ENCODE results near the gene SPTBN1. TPM values are rescaled to one million over a fixed set of nuclear protein-coding genes. Genes with fewer than 3 reads are reported as not detected.

SPTBN1 gene
- total RNA-seq, 2 experiments from 2014 or later: 132 to 183 TPM

- BruUV-seq (replicated peaks): no TSS peak
- Histone ChIP-seq H3K9me2 (ENCODE audit: insufficient read depth, low read length) (no peaks in the 10 kb centered on the region), H3K9me3 (ENCODE audit: low read length) (no peaks in the 10 kb centered on the region), H3K79me2 (ENCODE audit: insufficient read depth, low read depth, low read length) (no peaks in the 10 kb centered on the region), H3K4me3 (ENCODE audit: low read depth, low read length, poor library complexity, severe bottlenecking) (no peak overlapping the region), H4K20me1 (ENCODE audit: insufficient read depth, low read length) (no peaks in the 10 kb centered on the region), H3K4me2 (ENCODE audit: low read length) (no peak overlapping the region), H2AFZ (ENCODE audit: low read length) (no peak overlapping the region), H3K4me1 (ENCODE audit: insufficient read depth, low read length, poor library complexity, severe bottlenecking) (peaks cover 39% of the 10 kb centered on the region), H3K36me3 (ENCODE audit: insufficient read depth, low read length) (peaks cover 9% of the 10 kb centered on the region; the same call in 1 of the 2 replicates), H3K27ac (ENCODE audit: low read depth, low read length, poor library complexity, severe bottlenecking) (no peak overlapping the region)
- TF ChIP-seq CTCF (conservative IDR thresholded peaks at IDR 0.05; ENCODE audit: low read length) (no peak), EZH2phosphoT487 (IDR thresholded peaks at IDR 0.05; ENCODE audit: borderline replicate concordance, low read depth, low read length) (no peak)
- intact Hi-C loops (cut with micrococcal nuclease; ENCODE audit: unreplicated experiment): no loop called here
- CTCF ChIA-PET (ENCODE audit: unreplicated experiment): interaction anchor here (3.1 kb wide), 1 partner anchor 9 kb away, joined by 11 read pairs; no protein-coding TSS in a partner anchor
- POLR2A ChIA-PET: interaction anchor here (0.7 to 1.5 kb wide), 2 partner anchors 9 to 74 kb away, joined by 3 to 11 read pairs; no protein-coding TSS in a partner anchor
- DNase-seq (ENCODE audit: low spot score): no peak
These were observed 219.2 kb downstream of the SPTBN1 start for GRCh38 chr2:54675281-54675680.

- H3K9me3 ChIP-seq (ENCODE audit: low read length): no peaks in the 10 kb centered on the region
- CTCF ChIA-PET (ENCODE audit: unreplicated experiment): interaction anchor here (3.1 kb wide), 1 partner anchor 10 kb away, joined by 11 read pairs; no protein-coding TSS in a partner anchor
- peaks cover 43% of the 10 kb centered on the region for H3K4me1 ChIP-seq (ENCODE audit: insufficient read depth, low read length, poor library complexity, severe bottlenecking)
- H3K4me3 ChIP-seq (ENCODE audit: low read depth, low read length, poor library complexity, severe bottlenecking): no peak overlapping the region
- no peak overlapping the region for H3K27ac ChIP-seq (ENCODE audit: low read depth, low read length, poor library complexity, severe bottlenecking)
- H3K4me2 ChIP-seq (ENCODE audit: low read length): no peak overlapping the region
- H3K79me2 ChIP-seq (ENCODE audit: insufficient read depth, low read depth, low read length): no peaks in the 10 kb centered on the region
- no peak for TF ChIP-seq EZH2phosphoT487 (IDR thresholded peaks at IDR 0.05; ENCODE audit: borderline replicate concordance, low read depth, low read length)
- TF ChIP-seq CTCF (conservative IDR thresholded peaks at IDR 0.05; ENCODE audit: low read length): no peak
- intact Hi-C loops (cut with micrococcal nuclease; ENCODE audit: unreplicated experiment): no loop called here
- peaks cover 5% of the 10 kb centered on the region; the same call in 1 of the 2 replicates for H3K36me3 ChIP-seq (ENCODE audit: insufficient read depth, low read length)
- POLR2A ChIA-PET: interaction anchor here (1.5 kb wide), 2 partner anchors 10 to 19 kb away, joined by 3 read pairs; no protein-coding TSS in a partner anchor
- no peak for DNase-seq (ENCODE audit: low spot score)
- H2AFZ ChIP-seq (ENCODE audit: low read length): no peak overlapping the region
- no peaks in the 10 kb centered on the region for H3K9me2 ChIP-seq (ENCODE audit: insufficient read depth, low read length)
- no TSS peak for BruUV-seq (replicated peaks)
- no peaks in the 10 kb centered on the region for H4K20me1 ChIP-seq (ENCODE audit: insufficient read depth, low read length)
These were observed 219.6 kb downstream of the SPTBN1 start for GRCh38 chr2:54675738-54676137.

GRCh38 chr2:54676656-54677055, 220.5 kb downstream of the SPTBN1 start:
- no peak for TF ChIP-seq EZH2phosphoT487 (IDR thresholded peaks at IDR 0.05; ENCODE audit: borderline replicate concordance, low read depth, low read length)
- TF ChIP-seq CTCF (conservative IDR thresholded peaks at IDR 0.05; ENCODE audit: low read length): no peak
- ChIA-PET POLR2A (interaction anchor here (0.7 to 1.5 kb wide), 5 partner anchors 11 to 571 kb away, joined by 3 read pairs; no protein-coding TSS in a partner anchor), CTCF (ENCODE audit: unreplicated experiment) (interaction anchor here (3.1 kb wide), 1 partner anchor 11 kb away, joined by 11 read pairs; no protein-coding TSS in a partner anchor)
- Histone ChIP-seq H2AFZ (ENCODE audit: low read length) (no peak overlapping the region), H3K4me2 (ENCODE audit: low read length) (no peak overlapping the region), H3K9me3 (ENCODE audit: low read length) (no peaks in the 10 kb centered on the region), H3K9me2 (ENCODE audit: insufficient read depth, low read length) (no peaks in the 10 kb centered on the region), H3K79me2 (ENCODE audit: insufficient read depth, low read depth, low read length) (no peaks in the 10 kb centered on the region), H3K36me3 (ENCODE audit: insufficient read depth, low read length) (no peaks in the 10 kb centered on the region), H3K4me1 (ENCODE audit: insufficient read depth, low read length, poor library complexity, severe bottlenecking) (peaks cover 47% of the 10 kb centered on the region), H3K4me3 (ENCODE audit: low read depth, low read length, poor library complexity, severe bottlenecking) (no peak overlapping the region), H4K20me1 (ENCODE audit: insufficient read depth, low read length) (no peaks in the 10 kb centered on the region), H3K27ac (ENCODE audit: low read depth, low read length, poor library complexity, severe bottlenecking) (no peak overlapping the region)
- intact Hi-C loops (cut with micrococcal nuclease; ENCODE audit: unreplicated experiment): no loop called here
- DNase-seq (ENCODE audit: low spot score): no peak
- BruUV-seq (replicated peaks): no TSS peak

Data from OCI-LY7 (cell line).